GM21786 (cell line): ENCODE results near the gene KCNQ5.

Experiments used
- ATAC-seq: cut with Tn5 transposase; IDR thresholded peaks from one replicate; pipeline ENCODE4 v1.9.1; 2021; ENCODE audit not compliant: unreplicated experiment

Gene KCNQ5

DNA sequence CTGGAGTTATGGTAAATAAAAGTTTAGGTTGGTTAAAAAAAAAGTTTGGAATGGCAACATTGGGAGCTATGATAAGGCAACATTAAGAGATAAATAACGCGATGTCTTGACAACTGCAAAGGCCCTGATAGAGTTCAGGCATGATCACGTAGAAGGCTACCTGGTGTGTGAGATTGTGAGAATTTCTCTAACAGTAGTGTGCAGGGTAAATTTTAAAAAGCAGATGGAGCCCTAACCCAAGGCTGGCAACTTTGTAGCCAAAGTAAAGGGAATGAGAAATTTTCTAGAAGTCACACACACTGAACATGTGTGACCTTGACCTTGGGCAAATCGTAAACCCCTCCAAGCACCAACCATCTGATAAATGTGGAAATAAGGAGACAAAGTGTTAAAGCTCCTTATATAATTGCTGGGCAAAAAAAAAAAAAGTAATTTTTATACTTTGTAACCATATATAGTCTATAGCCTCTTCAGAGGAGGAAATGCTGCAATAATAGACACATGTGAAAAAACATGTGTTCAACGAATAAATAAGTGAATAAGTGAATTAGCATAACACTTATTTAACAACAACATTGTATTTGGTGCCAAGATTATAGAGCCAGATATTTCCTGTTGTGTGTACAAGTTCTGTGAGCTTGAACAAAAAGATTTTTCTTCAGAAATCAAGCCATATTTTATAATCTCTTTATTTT lies 18.2 kb downstream of the KCNQ5 start:
- ATAC-seq = no peak

DNA sequence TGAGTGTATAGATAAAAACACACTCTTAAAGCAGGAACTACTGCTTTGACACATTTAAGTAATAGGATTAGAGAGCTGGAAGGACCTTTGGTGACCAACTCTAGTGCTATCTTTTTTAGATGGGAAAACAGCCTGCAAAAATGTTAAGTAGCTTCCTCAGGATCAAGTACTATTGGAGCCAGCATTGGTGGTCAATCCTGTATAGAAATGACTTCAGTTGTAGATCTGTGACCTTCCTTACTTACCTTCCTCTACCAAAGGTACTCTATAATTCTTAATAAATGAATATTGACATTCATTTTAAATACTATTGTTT lies 18.7 kb downstream of the KCNQ5 start:
- no peak for ATAC-seq

DNA sequence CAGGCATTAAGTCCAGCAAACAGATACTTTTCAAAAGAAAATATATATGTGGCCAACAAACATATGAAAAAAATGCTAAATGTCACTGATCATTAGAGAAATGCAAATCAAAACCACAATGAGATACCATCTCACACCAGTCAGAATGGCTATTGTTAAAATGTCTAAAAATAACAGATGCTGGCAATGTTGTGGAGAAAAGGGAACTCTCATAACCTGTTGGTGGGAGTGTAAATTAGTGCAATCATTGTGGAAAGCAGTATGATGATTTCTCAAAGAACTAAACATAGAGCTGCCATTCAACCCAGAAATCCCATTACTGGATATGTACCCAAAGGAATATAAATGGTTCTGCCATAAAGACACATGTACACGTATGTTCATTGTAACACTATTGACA lies 20.6 kb downstream of the KCNQ5 start:
- peak; percentile 62 for ATAC-seq

GRCh38 chr6:72643214-72643613 lies 21.4 kb downstream of the KCNQ5 start:
- no peak for ATAC-seq

DNA sequence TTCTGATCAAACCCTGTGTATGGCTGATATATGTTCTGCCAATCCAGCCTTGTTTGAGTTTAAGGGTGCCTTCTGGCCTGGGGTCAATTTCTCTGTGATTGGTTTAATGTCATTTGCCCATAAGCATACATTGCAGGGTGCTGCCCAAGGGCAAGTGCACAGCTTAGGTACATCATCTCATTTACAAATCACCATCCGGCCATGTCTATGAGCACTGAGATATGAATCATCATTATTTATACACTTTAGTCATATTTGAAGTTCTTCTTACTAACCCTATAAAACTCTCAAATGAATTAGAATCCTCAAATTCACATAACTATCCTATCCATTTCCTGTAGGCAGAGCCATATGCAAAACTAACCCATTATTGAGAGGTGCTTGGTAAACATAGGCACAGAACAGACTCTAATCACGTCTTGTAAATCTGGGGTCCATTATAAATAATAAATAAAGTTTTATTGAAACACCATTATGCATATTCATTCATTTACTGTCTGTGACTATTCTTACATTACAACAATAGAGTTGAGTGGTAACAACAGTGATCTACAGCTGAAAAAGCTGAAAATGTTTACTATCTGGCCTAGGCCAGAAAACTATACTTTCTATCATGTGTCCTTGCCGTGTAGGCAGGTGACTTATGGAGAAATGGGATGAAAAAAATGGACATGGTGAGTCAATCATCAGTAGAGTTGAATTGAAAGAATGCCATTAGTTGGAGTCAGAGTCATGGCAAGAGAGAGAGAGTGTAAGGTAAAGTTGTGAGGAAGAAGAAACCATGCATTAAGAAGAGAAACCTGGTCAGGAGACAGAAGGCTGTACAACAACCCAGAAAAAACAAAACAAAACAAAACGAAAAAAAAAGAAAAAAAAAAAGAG lies 25.0 kb downstream of the KCNQ5 start:
- no peak for ATAC-seq

- no peak for ATAC-seq
These were observed 25.6 kb downstream of the KCNQ5 start for GRCh38 chr6:72647489-72647888.

- peak; percentile 54 for ATAC-seq
These were observed 27.4 kb downstream of the KCNQ5 start for GRCh38 chr6:72649032-72649984.

- no peak for ATAC-seq
These were observed 28.3 kb downstream of the KCNQ5 start for GRCh38 chr6:72650081-72650745.

DNA sequence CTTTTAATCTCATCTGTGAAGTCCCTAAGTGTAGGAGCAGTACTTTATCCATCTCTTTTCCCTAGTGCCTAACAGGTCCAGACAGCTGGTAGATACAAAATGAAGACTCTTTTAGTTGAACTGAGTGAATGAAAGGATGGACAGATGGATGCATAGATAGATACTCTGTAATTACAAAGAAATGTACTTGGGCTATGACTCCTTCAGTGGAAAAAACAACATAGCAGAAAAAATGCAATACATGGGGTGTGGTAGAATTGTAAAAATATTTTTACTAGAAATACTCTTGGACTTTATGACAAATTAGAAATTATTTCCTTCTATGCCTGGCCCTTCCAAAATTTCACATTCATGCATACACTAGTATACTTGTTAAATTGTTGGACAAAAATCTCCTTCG lies 29.3 kb downstream of the KCNQ5 start:
- no peak for ATAC-seq

DNA sequence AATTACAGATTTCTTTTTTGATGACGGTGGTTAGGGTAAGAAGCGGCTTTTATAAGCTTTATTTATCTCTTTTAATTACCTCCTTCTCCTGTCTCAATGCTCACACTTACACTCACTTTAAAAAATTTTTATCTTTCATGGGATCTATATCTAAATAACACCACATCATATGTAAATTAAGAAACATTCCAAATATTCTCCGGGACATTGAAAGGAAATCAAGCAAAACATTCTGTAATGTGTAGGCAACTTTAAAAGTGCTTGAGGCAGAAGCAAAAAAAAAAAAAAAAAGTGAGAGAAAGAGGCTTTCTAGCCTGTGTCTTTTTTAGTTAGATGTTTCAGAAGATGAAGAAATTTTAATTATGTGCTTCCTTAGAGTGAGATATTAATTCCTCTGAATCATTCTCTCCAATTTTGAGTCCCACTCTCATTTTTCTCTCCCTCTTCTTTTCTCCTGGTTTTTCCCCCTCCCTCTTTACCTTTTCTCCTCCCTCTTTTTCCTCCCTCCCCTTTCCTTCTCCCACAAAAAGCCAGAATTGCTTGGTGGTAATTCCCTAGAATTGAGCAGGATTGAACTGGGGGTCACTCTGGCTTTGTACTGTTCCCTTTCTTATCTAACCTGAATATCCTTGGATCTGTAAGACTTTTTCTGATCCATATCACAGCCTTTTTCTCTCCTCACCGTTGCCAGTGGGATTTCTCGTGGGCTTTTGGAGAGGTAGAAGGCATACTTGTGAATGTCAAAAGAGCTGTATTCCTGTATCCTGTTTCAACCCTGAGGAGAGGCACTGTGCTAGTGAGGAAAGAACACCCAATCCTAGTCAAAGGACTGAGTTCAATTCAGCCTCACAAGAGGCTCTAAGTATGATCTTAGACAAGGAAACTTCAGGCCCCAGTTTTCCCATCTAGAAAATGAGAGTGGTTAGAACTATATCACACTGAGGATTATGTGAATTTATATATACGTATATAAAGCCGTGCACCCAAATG lies 30.4 kb downstream of the KCNQ5 start:
- ATAC-seq = no peak

DNA sequence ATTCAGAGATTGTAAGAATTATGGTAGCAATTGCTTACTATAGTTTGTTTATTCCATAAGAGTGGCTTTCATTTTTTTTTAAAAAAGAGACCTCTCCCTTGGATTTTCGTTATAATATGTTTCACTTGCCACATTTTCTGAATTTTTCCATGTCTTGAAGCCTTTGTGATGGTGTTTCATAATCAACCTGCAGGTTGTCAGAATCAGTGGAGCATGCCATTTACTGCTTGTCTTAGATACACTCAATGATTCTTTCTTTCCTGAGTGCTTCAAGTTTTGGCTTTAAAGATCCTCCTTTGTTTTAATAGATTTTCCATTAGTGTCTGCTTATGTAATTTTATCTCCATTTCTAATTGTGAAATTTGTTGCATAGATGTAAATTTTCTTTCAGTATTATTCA lies 31.2 kb downstream of the KCNQ5 start:
- no peak for ATAC-seq

- peak; percentile 82 for ATAC-seq
These were observed 32.3 kb downstream of the KCNQ5 start for GRCh38 chr6:72654071-72654621.

- no peak for ATAC-seq
These were observed 35.7 kb downstream of the KCNQ5 start for GRCh38 chr6:72657407-72658197.

- no peak for ATAC-seq
These were observed 37.9 kb downstream of the KCNQ5 start for GRCh38 chr6:72659754-72660153.

GRCh38 chr6:72661411-72661810 lies 39.5 kb downstream of the KCNQ5 start:
- no peak for ATAC-seq

DNA sequence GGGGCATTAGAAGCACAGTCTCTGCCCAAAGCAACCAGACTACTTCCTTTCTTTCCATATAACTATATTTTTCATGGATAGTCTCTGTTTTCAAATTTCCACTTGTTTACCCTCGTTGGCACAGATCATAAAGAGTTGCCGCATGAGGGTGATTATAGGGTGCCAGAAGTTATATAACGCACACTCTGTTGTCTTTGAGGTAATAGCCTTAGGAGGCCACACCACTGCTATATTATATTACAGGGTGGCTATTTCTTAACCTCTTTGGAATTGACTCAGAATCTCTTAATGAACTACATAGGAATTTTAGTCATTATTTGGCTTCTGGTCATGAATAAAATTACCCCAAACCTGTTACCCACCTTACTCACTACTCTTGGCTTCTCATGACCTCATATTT lies 43.7 kb downstream of the KCNQ5 start:
- ATAC-seq = no peak

DNA sequence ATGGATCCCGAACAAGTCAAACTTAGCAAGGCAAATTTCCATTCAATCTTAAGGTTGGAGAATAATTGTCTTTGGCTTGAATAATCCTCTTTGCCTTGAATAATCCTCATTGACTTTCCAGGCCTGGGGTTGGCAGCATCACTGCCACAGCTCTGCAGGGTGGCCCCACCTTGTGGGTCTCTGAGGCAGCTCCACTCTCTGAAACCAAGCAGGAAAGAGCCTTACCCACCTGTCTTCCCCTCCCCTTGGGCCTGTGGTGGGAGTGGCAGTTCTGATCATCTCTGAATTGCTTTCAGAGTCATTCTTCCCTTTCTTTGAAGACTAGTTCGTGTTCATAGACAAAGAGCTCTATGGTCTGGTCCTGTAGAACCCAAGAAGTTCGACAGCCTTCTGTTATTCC lies 47.5 kb downstream of the KCNQ5 start:
- no peak for ATAC-seq

DNA sequence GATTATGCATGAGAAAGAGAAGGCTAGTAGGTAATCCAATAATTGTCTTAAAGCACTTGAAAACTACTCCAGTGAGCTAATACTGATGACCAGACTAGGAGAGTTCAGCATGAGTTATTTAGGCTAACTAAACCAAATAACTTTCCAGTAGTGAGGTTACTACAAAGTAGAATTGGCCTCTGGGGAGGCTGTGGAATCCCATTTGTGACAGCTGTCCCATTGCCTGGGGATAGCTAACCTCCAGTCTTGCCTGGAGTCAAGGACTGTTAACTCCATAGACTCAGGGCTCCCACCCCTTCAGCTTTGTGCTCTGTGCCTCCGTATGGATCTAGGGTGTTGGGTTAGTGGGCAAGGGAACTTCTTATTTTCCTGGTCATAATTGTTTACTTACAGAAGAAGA lies 51.0 kb downstream of the KCNQ5 start:
- ATAC-seq = no peak

- ATAC-seq = no peak
These were observed 53.0 kb downstream of the KCNQ5 start for GRCh38 chr6:72674842-72675241.
